ENCODE data around the gene CCDC148. TPM values are rescaled to one million over a fixed set of nuclear protein-coding genes. Genes with fewer than 3 reads are reported as not detected.

CCDC148 gene
- total RNA-seq, 2 donors from 2014 or later, result 2.7 to 5.0 TPM

GRCh38 chr2:158184001-158184400 lies 272.6 kb downstream of the CCDC148 start:
- Mint-ChIP-seq H3K27ac (no peak overlapping the region), H3K4me1 (peaks cover 3% of the 10 kb centered on the region), H3K27me3 (ENCODE audit: insufficient read depth) (no peaks in the 10 kb centered on the region), H3K9me3 (no peaks in the 10 kb centered on the region), H3K36me3 (ENCODE audit: low read depth) (no peaks in the 10 kb centered on the region), H3K4me3 (no peak overlapping the region)
- Histone ChIP-seq H3K27me3 (ENCODE audit: control insufficient read depth, insufficient read depth, low read length, poor library complexity, severe bottlenecking) (no peaks in the 10 kb centered on the region), H3K9me3 (ENCODE audit: control insufficient read depth, low read length) (no peaks in the 10 kb centered on the region), H3K9ac (ENCODE audit: extremely low read depth, low read length, poor library complexity, severe bottlenecking) (no peak overlapping the region), H3K4me1 (ENCODE audit: control insufficient read depth, insufficient read depth, low read length) (no peaks in the 10 kb centered on the region), H3K4me3 (ENCODE audit: low read length) (no peak overlapping the region), H3K36me3 (ENCODE audit: control insufficient read depth, insufficient read depth, low read length) (no peaks in the 10 kb centered on the region), H3K27ac (ENCODE audit: low read depth, low read length) (no peak overlapping the region)
- TF ChIP-seq, protein P1, sequence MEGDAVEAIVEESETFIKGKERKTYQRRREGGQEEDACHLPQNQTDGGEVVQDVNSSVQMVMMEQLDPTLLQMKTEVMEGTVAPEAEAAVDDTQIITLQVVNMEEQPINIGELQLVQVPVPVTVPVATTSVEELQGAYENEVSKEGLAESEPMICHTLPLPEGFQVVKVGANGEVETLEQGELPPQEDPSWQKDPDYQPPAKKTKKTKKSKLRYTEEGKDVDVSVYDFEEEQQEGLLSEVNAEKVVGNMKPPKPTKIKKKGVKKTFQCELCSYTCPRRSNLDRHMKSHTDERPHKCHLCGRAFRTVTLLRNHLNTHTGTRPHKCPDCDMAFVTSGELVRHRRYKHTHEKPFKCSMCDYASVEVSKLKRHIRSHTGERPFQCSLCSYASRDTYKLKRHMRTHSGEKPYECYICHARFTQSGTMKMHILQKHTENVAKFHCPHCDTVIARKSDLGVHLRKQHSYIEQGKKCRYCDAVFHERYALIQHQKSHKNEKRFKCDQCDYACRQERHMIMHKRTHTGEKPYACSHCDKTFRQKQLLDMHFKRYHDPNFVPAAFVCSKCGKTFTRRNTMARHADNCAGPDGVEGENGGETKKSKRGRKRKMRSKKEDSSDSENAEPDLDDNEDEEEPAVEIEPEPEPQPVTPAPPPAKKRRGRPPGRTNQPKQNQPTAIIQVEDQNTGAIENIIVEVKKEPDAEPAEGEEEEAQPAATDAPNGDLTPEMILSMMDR (conservative IDR thresholded peaks at IDR 0.05), result no peak
- no peak for DNase-seq
- 40 to 64% methylated on average over 1 of the region's 1 CpG for WGBS, 2 experiments (ENCODE audit: insufficient coverage in 1 of 2, insufficient read length in 1 of 2)

- Mint-ChIP-seq H3K27ac (no peak overlapping the region), H3K27me3 (ENCODE audit: insufficient read depth) (no peaks in the 10 kb centered on the region), H3K36me3 (ENCODE audit: low read depth) (no peaks in the 10 kb centered on the region), H3K4me1 (peaks cover 3% of the 10 kb centered on the region), H3K4me3 (no peak overlapping the region), H3K9me3 (no peaks in the 10 kb centered on the region)
- TF ChIP-seq, protein P1 (conservative IDR thresholded peaks at IDR 0.05), result no peak
- no peaks in the 10 kb centered on the region for H3K4me1 ChIP-seq (ENCODE audit: control insufficient read depth, insufficient read depth, low read length)
- WGBS, 2 experiments (ENCODE audit: insufficient coverage in 1 of 2, insufficient read length in 1 of 2), result 85 to 95% methylated on average over 3 of the region's 3 CpGs
- no peak for DNase-seq
- no peak overlapping the region for H3K27ac ChIP-seq (ENCODE audit: low read depth, low read length)
- H3K9ac ChIP-seq (ENCODE audit: extremely low read depth, low read length, poor library complexity, severe bottlenecking), result no peak overlapping the region
- H3K36me3 ChIP-seq (ENCODE audit: control insufficient read depth, insufficient read depth, low read length), result no peaks in the 10 kb centered on the region
- no peaks in the 10 kb centered on the region for H3K9me3 ChIP-seq (ENCODE audit: control insufficient read depth, low read length)
- H3K4me3 ChIP-seq (ENCODE audit: low read length), result no peak overlapping the region
- no peaks in the 10 kb centered on the region for H3K27me3 ChIP-seq (ENCODE audit: control insufficient read depth, insufficient read depth, low read length, poor library complexity, severe bottlenecking)
Measured at GRCh38 chr2:158182676-158183295, 273.8 kb downstream of the CCDC148 start.

GRCh38 chr2:158181171-158181570 lies 275.4 kb downstream of the CCDC148 start:
- Mint-ChIP-seq H3K27me3 (ENCODE audit: insufficient read depth) (no peaks in the 10 kb centered on the region), H3K4me1 (peaks cover 3% of the 10 kb centered on the region)
- 54 to 71% methylated on average over 2 of the region's 2 CpGs for WGBS, 2 experiments (ENCODE audit: insufficient coverage in 1 of 2, insufficient read length in 1 of 2)

More at GRCh38 chr2:158181171-158181570, 275.4 kb downstream of the CCDC148 start:
- no peaks in the 10 kb centered on the region for H3K36me3 ChIP-seq (ENCODE audit: control insufficient read depth, insufficient read depth, low read length)
- no peak overlapping the region for H3K27ac Mint-ChIP-seq
- H3K4me3 Mint-ChIP-seq, result no peak overlapping the region
- H3K36me3 Mint-ChIP-seq (ENCODE audit: low read depth), result no peaks in the 10 kb centered on the region
- no peaks in the 10 kb centered on the region for H3K4me1 ChIP-seq (ENCODE audit: control insufficient read depth, insufficient read depth, low read length)
- DNase-seq, result no peak
- H3K4me3 ChIP-seq (ENCODE audit: low read length), result no peak overlapping the region
- H3K9ac ChIP-seq (ENCODE audit: extremely low read depth, low read length, poor library complexity, severe bottlenecking), result no peak overlapping the region
- H3K27ac ChIP-seq (ENCODE audit: low read depth, low read length), result no peak overlapping the region
- TF ChIP-seq, protein P1 (conservative IDR thresholded peaks at IDR 0.05), result no peak
- H3K9me3 ChIP-seq (ENCODE audit: control insufficient read depth, low read length), result no peaks in the 10 kb centered on the region
- H3K9me3 Mint-ChIP-seq, result no peaks in the 10 kb centered on the region
- H3K27me3 ChIP-seq (ENCODE audit: control insufficient read depth, insufficient read depth, low read length, poor library complexity, severe bottlenecking), result no peaks in the 10 kb centered on the region

Data from endodermal cell (in vitro differentiated cells).